ENCODE results near the gene EGFLAM.

Gene EGFLAM

GRCh38 chr5:38447786-38448185 lies 189.4 kb downstream of the EGFLAM start:
- no peak for DNase-seq (ENCODE audit: low spot score)

- no peak for DNase-seq (ENCODE audit: low spot score)
Measured at GRCh38 chr5:38448568-38449350, 190.4 kb downstream of the EGFLAM start.

DNA sequence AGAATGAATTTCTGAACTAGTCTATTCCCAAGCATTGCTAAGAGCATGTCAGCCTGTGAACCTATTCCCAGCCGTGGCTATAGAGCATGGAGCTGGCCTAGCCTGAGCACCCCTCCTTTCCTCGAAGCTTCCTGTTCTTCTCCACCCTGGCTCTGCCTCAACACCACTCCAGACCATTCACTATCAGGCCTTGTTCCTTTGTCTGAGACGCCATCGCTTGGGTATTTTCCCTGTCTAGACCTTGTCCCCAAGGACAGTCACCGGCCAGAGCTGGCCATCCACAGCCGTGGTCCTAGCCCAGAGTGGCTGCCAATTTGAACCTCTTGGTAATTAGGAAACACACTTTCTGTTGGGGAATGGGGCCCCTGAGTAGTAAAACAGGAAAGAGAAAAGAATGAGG lies 192.3 kb downstream of the EGFLAM start:
- no peak for DNase-seq (ENCODE audit: low spot score)

- no peak for DNase-seq (ENCODE audit: low spot score)
Measured at GRCh38 chr5:38451074-38451725, 192.8 kb downstream of the EGFLAM start.

DNA sequence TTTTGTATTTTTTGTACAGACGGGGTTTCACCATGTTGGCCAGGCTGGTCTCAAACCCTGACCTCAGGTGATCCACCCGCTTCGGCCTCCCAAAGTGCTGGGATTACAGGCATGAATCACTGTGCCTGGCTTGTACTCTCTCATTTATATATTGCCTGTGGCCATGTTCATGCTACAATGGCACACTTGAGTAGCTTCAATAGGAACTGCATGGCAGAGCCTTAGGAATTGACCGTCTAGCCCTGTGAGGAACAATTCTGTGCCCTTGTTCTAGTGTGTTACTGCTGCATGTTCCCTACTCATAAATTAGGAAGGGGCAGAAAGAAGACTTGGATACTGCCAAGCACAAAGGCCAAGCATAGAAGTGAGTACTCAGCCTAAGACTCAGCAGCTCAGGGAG lies 193.8 kb downstream of the EGFLAM start:
- peak; percentile 40 for DNase-seq (ENCODE audit: low spot score)

DNA sequence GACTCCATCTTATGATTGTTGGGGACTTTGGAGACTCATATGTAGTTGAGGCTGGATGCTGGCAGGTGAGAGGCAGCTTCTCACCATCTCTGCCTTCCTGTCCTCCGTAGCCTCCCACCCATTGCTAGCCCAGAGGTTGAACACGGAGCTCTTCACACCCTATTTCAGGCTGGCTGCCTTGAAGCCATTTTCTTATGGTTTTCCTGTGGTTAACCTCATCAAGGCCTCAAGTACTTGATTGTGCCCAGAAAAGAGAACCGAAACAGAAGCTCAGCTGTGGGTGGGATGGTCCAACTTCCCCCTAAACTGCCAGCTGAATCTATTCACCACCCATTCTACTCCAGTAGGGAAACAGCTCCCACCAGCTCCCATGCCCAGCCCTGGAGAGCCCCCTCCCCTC lies 195.1 kb downstream of the EGFLAM start:
- no peak for DNase-seq (ENCODE audit: low spot score)

- DNase-seq (ENCODE audit: low spot score): no peak
Measured at GRCh38 chr5:38453921-38454320, 195.6 kb downstream of the EGFLAM start.

- DNase-seq (ENCODE audit: low spot score): peak; percentile 74
Measured at GRCh38 chr5:38455796-38456330, 197.5 kb downstream of the EGFLAM start.

DNA sequence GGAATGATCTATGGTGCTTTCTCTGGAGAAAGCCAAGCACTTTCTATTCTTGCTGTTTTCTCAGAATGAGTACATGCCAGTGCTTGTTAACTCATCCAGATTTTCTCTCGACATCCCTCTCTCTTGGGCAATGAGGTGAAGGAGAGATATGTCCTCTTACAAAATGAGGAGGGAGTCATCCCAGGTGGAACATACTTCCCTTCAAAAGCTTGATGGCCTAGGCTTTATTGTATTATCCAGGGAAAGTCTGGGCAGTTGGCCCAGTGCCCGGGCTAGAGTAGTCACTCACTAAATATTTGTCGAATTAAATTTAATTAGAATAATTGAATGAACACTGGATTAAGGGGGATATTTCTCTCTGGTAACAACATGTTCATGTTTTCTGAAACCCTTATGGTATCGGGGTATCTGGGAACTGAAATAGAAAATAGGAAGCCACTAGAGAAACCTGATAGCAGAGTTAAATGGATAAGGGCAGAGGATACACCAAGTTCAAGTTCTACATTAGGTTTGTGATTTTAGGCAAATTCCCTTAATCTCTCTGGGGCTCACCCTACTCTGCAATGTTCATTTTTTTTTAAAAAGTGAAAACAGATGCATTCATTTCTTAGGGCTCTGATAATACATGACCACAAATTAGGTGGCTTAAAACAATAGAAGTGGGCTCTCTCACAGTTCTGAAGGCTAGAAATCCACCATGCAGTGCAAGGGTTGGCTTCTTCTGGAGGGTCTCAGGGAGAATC lies 198.5 kb downstream of the EGFLAM start:
- peak; percentile 47 for DNase-seq (ENCODE audit: low spot score)

DNA sequence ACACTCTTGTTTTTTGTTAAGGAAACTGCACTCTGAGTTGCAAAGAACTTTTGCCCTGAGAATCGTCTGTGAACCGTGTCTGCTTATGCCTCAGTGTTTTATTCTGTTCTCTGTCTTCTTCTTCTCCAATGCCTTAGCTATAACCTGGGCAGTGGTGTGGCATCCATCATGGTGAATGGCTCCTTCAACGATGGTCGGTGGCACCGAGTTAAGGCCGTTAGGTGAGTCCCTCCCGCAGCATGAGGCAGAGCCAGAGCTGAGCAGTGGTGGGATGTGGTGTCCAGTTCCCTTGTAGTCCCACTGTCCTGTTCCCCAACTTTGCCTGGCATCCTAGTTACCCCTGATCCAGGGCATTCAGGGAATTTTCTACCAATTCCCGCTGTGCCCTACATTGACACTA lies 199.8 kb downstream of the EGFLAM start:
- no peak for DNase-seq (ENCODE audit: low spot score)

DNA sequence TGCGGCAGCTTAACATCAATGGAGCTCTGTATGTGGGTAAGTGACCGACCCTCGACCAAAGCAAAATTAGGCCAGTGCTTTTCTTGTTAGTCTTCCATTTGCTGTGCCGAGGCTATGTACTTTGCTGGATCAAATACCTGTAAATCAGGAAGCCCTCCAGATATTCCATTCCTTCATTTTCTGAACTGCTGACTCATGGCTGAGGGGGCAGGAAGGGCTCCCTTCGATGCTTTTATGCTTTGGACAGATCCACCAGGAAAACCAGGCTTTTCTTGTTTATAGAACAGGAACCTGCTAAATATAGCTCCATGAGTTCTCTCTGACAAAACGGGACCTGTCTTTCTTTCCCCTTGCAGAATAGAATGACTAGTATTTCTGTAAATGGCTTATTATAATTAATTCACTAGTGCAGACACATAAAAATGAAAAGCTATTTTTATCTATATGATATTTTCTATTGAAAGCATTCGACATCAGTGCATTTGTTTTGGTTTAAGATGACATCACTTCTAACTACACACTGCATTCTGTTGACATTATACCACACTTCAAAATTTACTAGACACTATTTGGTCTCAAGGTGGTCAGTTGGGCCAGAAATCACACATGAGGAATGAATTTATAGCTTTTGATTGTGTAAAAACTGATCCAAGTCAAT lies 204.7 kb downstream of the EGFLAM start:
- DNase-seq (ENCODE audit: low spot score): peak; percentile 70

DNA sequence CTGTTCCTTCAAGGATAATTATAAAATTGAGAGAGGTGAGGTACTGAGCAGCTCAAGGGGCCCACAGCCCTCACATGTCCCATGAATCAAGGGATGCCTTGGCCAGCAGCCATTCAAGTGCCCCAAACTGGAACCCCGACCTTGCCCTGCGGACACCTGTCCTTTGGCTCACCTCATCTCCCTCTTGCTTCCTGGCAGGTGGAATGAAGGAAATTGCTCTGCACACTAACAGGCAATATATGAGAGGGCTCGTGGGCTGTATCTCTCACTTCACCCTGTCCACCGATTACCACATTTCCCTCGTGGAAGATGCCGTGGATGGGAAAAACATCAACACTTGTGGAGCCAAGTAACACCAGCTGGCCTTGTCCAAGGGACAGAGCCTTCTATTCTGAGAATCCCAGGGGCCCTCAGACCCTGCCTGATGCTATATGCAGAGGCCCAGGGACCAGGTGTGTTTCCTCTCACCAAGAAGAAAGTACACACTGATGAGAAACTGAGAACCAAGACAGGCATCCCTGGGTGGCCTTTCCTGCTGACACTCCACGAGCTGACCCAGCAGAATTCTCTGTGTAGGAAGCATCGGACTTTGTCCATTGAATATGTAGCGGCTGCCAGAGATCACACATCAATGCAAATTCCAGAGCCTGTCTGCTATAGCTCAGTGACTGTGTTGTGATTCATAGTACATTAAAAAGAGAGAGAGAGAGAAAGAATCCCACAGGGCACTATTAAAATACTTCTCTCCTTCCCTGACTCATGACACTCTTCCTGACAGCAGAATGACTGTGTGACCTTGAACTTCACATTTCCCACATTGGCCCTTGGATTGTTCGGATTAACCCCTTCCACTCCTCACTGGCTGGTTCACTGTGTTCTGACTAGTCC lies 205.5 kb downstream of the EGFLAM start:
- DNase-seq (ENCODE audit: low spot score): peak; percentile 97

DNA sequence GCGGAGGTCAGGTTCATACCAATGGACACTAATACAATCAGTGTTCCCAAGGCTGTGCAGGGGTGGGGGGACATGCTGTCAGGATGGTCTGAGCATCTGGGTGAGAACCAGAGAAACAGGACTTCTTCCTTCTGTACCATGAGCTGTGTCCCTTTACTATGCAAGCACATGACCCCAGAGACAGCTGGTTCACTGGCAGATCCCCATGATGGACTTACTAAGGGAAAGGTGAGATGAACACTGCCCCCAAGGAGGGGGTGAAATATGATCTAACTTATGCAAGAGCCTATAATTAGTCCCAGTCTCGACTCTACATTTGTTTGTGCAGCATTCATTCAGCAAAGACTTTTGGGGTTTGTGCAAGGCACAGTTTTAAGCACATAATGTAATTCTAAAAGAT lies 206.7 kb downstream of the EGFLAM start:
- DNase-seq (ENCODE audit: low spot score): no peak

GRCh38 chr5:38465702-38466423 lies 207.5 kb downstream of the EGFLAM start:
- DNase-seq (ENCODE audit: low spot score): peak; percentile 23

GRCh38 chr5:38466424-38467189 lies 208.2 kb downstream of the EGFLAM start:
- no peak for DNase-seq (ENCODE audit: low spot score)

DNA sequence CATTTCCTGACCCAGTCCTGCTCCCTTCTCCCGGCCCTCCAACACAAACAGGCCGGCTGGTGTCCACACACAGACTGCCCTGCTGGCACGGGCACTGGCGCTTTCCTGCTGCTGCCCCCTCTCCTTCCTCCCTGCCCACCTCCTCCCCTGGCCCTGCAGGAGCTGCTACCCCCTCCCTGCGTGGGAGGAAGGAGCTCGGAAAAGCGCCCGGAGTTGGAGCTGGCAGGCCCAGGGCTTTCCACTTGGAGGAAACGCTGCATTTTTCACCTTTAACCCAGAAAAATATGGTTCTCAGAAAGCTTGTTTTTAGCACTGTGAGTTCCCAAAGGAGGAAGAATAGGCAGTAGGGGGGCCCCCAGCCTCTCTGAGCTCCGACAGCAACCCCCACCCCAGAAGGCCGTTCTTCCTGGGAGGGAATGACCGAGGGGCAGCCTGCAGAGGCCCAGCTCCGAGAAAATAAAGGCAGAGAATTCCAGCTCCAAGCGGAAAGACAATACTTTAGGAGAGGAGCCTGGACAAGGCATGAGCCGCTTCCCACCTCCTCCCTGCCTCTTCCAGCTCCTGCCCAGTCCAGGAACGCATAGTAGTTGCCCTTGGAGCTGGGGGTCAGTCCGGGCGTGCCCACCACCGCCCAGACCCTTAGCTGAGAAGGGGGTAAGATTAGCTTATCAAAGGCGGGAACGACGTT lies 209.1 kb downstream of the EGFLAM start:
- DNase-seq (ENCODE audit: low spot score): peak; percentile 39

DNA sequence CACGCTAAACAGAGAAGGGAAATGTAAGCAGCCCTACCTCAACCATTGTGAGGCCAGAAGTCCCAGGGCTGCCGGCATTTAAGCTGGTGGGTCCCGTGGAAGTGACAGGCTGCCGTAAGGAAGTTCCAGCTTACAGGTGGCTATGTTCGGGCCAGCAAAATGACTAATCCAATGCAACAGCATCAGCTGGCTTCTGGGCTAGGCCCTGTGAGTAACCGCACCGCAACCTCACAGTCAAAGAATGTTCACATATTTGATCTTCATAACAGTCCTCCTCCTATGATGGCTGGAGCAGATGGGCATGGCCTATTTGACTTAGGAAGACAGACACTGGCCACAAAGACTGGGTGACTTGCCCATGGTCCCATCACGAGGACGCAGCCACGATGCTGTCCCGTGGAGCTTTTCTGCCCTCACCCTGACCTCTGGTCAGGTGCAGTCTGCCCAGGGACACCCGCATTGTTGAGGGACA lies 209.9 kb downstream of the EGFLAM start:
- DNase-seq (ENCODE audit: low spot score): peak; percentile 91

DNA sequence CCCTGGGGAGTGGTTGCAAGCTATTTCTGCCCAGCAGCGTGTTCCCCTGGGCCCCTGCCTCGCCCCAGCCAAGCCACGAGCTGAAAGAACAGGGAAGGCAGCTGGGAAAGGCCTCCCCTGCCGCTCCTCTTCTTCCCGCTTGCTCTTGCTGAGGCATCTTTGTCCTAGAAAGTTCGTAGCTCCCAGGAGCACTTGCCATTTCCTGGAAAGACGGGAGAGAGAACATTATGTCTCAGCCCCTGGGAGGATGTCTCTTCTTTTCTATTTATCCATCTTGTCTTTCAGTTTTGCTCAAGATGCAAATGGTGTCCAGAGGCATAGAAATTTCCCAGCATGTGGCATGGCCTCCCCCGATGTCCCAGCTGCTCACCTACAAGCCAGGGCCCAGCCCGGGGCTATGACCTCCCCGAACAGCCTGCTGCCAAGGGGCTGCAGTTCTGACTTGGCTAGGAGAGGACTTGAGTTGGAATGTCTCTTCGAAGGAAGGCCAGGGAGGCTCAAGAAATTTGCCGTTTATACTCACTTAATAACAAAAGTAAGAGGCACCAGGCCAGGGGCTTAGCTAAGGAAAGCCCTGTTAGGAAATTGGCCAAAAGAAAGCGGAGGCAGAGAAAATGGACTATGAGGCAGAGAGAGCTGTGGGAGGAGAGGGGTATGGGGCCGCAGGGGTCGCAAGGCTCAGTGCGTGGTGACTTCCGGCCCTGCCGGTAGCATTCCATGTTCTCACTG lies 210.8 kb downstream of the EGFLAM start:
- no peak for DNase-seq (ENCODE audit: low spot score)

Data from kidney tubule cell (primary cell).